SK-N-SH (cell line): ENCODE results near the gene PPP1CA. TPM values are rescaled to one million over a fixed set of nuclear protein-coding genes. Genes with fewer than 3 reads are reported as not detected.

Experiments
- CTCF ChIA-PET: fragments of 300-600, 350-600 bp; formaldehyde crosslinking; extraction: SDS; loops from one replicate; lab custom pipeline; 2021; lab: Yijun Ruan, JAX
- POLR2A ChIA-PET: fragments of 350-600 bp; sonication (Branson Sonifier 250); formaldehyde crosslinking; extraction: SDS; loops from one replicate; lab custom pipeline; 2020; ENCODE audit warnings: antibody characterized with exemption, inconsistent platforms; lab: Yijun Ruan, JAX
- DNase-seq: peaks from one replicate; pipeline ENCODE4 v3.0.0; 2012
- H2AFZ ChIP-seq: fragments of 200-600 bp; sonication (generic); 2 replicates; pipeline ENCODE4 v1.8.1; 2016; ENCODE audit warnings: antibody characterized with exemption, mild to moderate bottlenecking, low read depth
- H3F3A ChIP-seq: fragments of 200-600 bp; sonication (generic); replicated peaks from 2 replicates; pipeline ENCODE3; 2016; ENCODE audit warnings: antibody characterized with exemption, mild to moderate bottlenecking; ENCODE audit not compliant: insufficient read depth
- H3K27ac ChIP-seq, 2 experiments: fragments of 200-500 bp in 1 of 2; fragments of 200-600 bp in 1 of 2; sonication (Bioruptor generic) in 1 of 2; sonication (generic), shearing (Covaris generic) in 1 of 2; 2 replicates each; pipeline versions ENCODE4 v1.5.1 to v1.6.1; 2014 to 2016; ENCODE audit warnings: low read depth in 2 of 2, inconsistent platforms in 1 of 2, low read length in 1 of 2, mild to moderate bottlenecking in 1 of 2, mixed read lengths in 1 of 2
- H3K27me3 ChIP-seq: fragments of 200-600 bp; sonication (generic), shearing (Covaris generic); 2 replicates; pipeline ENCODE4 v1.6.1; 2016; ENCODE audit warnings: mixed run types; ENCODE audit not compliant: insufficient read depth
- H3K36me3 ChIP-seq, 2 experiments: fragments of 200-500 bp in 1 of 2; fragments of 200-600 bp in 1 of 2; sonication (Bioruptor generic) in 1 of 2; sonication (generic) in 1 of 2; replicated peaks in 1 of 2; 2 replicates each; pipeline versions ENCODE3 to v1.5.1; 2014 to 2016; ENCODE audit warnings: low read length in 1 of 2, mild to moderate bottlenecking in 1 of 2; ENCODE audit not compliant: insufficient read depth in 2 of 2, control insufficient read depth in 1 of 2
- H3K4me1 ChIP-seq, 2 experiments: fragments of 200-500 bp in 1 of 2; fragments of 200-600 bp in 1 of 2; sonication (Bioruptor generic) in 1 of 2; sonication (generic), shearing (Covaris generic) in 1 of 2; 2 replicates each; pipeline versions ENCODE4 v1.5.1 to v1.6.1; 2014 to 2016; ENCODE audit warnings: low read depth in 1 of 2, low read length in 1 of 2, mixed run types in 1 of 2; ENCODE audit not compliant: insufficient read depth in 2 of 2, control insufficient read depth in 1 of 2
- H3K4me2 ChIP-seq: fragments of 200-600 bp; sonication (generic), shearing (Covaris generic); 2 replicates; pipeline ENCODE4 v1.6.1; 2017; ENCODE audit warnings: mixed run types
- H3K4me3 ChIP-seq, 2 experiments: fragments of 200-500 bp in 1 of 2; fragments of 200-600 bp in 1 of 2; sonication (Bioruptor generic) in 1 of 2; sonication (generic), shearing (Covaris generic) in 1 of 2; 2 replicates each; pipeline versions ENCODE4 v1.5.1 to v1.8.1; 2014 to 2016; ENCODE audit warnings: low read depth in 2 of 2, inconsistent platforms in 1 of 2, low read length in 1 of 2, mild to moderate bottlenecking in 1 of 2, mixed read lengths in 1 of 2, moderate library complexity in 1 of 2
- H3K79me2 ChIP-seq: fragments of 200-600 bp; sonication (generic); 2 replicates; pipeline ENCODE4 v1.8.1; 2017; ENCODE audit warnings: mild to moderate bottlenecking; ENCODE audit not compliant: insufficient read depth
- H3K9ac ChIP-seq: fragments of 200-600 bp; sonication (generic); 2 replicates; pipeline ENCODE4 v1.6.1; 2017; ENCODE audit warnings: mixed run types
- H3K9me2 ChIP-seq: fragments of 200-600 bp; sonication (generic); 2 replicates; pipeline ENCODE4 v1.6.1; 2017; ENCODE audit warnings: mixed run types
- H3K9me3 ChIP-seq: fragments of 200-600 bp; sonication (generic); 2 replicates; pipeline ENCODE4 v1.6.1; 2017; ENCODE audit warnings: mixed run types, mild to moderate bottlenecking, moderate library complexity
- H4K20me1 ChIP-seq: fragments of 200-600 bp; sonication (generic); 2 replicates; pipeline ENCODE4 v1.6.1; 2017; ENCODE audit warnings: mild to moderate bottlenecking, mixed run types; ENCODE audit not compliant: insufficient read depth
- CHD2 ChIP-seq: fragments of 150-350 bp; IDR thresholded peaks from 2 replicates; pipeline ENCODE4 v1.6.1; 2018; ENCODE audit warnings: low read length; ENCODE audit not compliant: partially characterized antibody
- ELF1 ChIP-seq: IDR thresholded peaks from 2 replicates; pipeline ENCODE4 v1.4.0; 2012
- FOXM1 ChIP-seq: IDR thresholded peaks from 2 replicates; pipeline ENCODE4 v1.4.0; 2012; ENCODE audit warnings: low read depth, mild to moderate bottlenecking
- GABPA ChIP-seq: IDR thresholded peaks from 2 replicates; pipeline ENCODE4 v1.4.0; 2012; ENCODE audit warnings: low read depth, mild to moderate bottlenecking
- IRF3 ChIP-seq: fragments of 150-350 bp; IDR thresholded peaks from 2 replicates; pipeline ENCODE4 v1.6.1; 2016; ENCODE audit warnings: mild to moderate bottlenecking, low read depth, low read length
- JUND ChIP-seq: IDR thresholded peaks from 2 replicates; pipeline ENCODE4 v1.4.0; 2012
- MAX ChIP-seq: IDR thresholded peaks from 2 replicates; pipeline ENCODE4 v1.4.0; 2012; ENCODE audit warnings: low read depth
- MXI1 ChIP-seq: IDR thresholded peaks from 2 replicates; pipeline ENCODE4 v1.6.1; 2012; ENCODE audit warnings: mild to moderate bottlenecking, low read depth, low read length, improper control_type of control experiment
- POLR2AphosphoS5 ChIP-seq: IDR thresholded peaks from 2 replicates; pipeline ENCODE4 v1.6.1; 2012; ENCODE audit warnings: low read depth, low read length
- RAD21 ChIP-seq: IDR thresholded peaks from 2 replicates; pipeline ENCODE4 v1.6.1; 2012; ENCODE audit warnings: mild to moderate bottlenecking, low read length
- RFX5 ChIP-seq: IDR thresholded peaks from 2 replicates; pipeline ENCODE4 v1.6.1; 2012; ENCODE audit warnings: mild to moderate bottlenecking, improper control_type of control experiment, low read length
- SIN3A ChIP-seq: IDR thresholded peaks from 2 replicates; pipeline ENCODE4 v1.6.1; 2012; ENCODE audit warnings: low read depth, mild to moderate bottlenecking, low read length, moderate library complexity, borderline replicate concordance
- SMC3 ChIP-seq: IDR thresholded peaks from 2 replicates; pipeline ENCODE4 v1.6.1; 2012; ENCODE audit warnings: low read depth, low read length, improper control_type of control experiment
- TAF1 ChIP-seq: IDR thresholded peaks from 2 replicates; pipeline ENCODE4 v1.6.1; 2012; ENCODE audit warnings: low read depth, mild to moderate bottlenecking, low read length, moderate library complexity, borderline replicate concordance
- TEAD4 ChIP-seq: IDR thresholded peaks from 2 replicates; pipeline ENCODE4 v1.4.0; 2012; ENCODE audit warnings: mild to moderate bottlenecking, borderline replicate concordance; ENCODE audit not compliant: insufficient read depth
- YY1 ChIP-seq: IDR thresholded peaks from 2 replicates; pipeline ENCODE4 v1.4.0; 2012; ENCODE audit warnings: low read depth, mild to moderate bottlenecking
- ZBTB33 ChIP-seq: IDR thresholded peaks from 2 replicates; pipeline ENCODE4 v1.4.0; 2012; ENCODE audit warnings: low read depth, borderline replicate concordance
- WGBS: methylation state at CpG from one replicate; pipeline ENCODE4 v1.1.6; 2017; ENCODE audit warnings: low lambda C conversion rate; 5-methylcytosine and 5-hydroxymethylcytosine counted together
- polyA plus RNA-seq, 3 experiments: library from polyadenylated mRNA; depleted of rRNA; stranded (reverse); fragments of >200 nt; gene quantifications; 2 replicates each; pipeline ENCODE4 v1.2.3, GENCODE V29; 2012
- TF ChIP-seq, protein P1 (sequence below): fragments of 200-600 bp; sonication (generic); IDR thresholded peaks from 2 replicates; pipeline ENCODE4 v1.6.1; 2017; ENCODE audit warnings: antibody characterized with exemption, mild to moderate bottlenecking, moderate library complexity
- TF ChIP-seq, protein P2 (sequence below): IDR thresholded peaks from 2 replicates; pipeline ENCODE4; 2012

The PPP1CA gene
- polyA plus RNA-seq, 1 of the 3 experiments (the other 2 are of a cell fraction), result 261 TPM

GRCh38 chr11:67353317-67354074 is 48.2 kb downstream of the PPP1CA start, which contains the start of gene POLD4:
TSS of gene POLD4 (minus strand) at chr11:67353546. CDS start at chr11:67353399, 147 bp downstream.
- peaks cover 44 to 51% of the 10 kb centered on the region in 2 experiments; a peak in 3 of 4 replicates for H3K4me1 ChIP-seq
- H3K79me2 ChIP-seq, result peaks cover 21% of the 10 kb centered on the region
- peaks cover 3% of the 10 kb centered on the region; the same call in 1 of the 2 replicates for H4K20me1 ChIP-seq
- no peaks in the 10 kb centered on the region for H3K27me3 ChIP-seq
- TF ChIP-seq ELF1 (peak; percentile 66), MAX (no peak), IRF3 (0 out of 2 replicates have a peak, but pooled peaks have one; percentile 29), POLR2AphosphoS5 (peak; percentile 81), CHD2 (peak; percentile 94), MXI1 (no peak), TEAD4 (no peak), YY1 (peak; percentile 77), JUND (no peak), TAF1 (peak; percentile 54), SIN3A (no peak), GABPA (peak; percentile 51), SMC3 (no peak), FOXM1 (no peak), RAD21 (no peak), RFX5 (peak; percentile 39; the same call in 1 of the 2 replicates), ZBTB33 (peak; percentile 64; the same call in 1 of the 2 replicates)
- TF ChIP-seq, protein P1, sequence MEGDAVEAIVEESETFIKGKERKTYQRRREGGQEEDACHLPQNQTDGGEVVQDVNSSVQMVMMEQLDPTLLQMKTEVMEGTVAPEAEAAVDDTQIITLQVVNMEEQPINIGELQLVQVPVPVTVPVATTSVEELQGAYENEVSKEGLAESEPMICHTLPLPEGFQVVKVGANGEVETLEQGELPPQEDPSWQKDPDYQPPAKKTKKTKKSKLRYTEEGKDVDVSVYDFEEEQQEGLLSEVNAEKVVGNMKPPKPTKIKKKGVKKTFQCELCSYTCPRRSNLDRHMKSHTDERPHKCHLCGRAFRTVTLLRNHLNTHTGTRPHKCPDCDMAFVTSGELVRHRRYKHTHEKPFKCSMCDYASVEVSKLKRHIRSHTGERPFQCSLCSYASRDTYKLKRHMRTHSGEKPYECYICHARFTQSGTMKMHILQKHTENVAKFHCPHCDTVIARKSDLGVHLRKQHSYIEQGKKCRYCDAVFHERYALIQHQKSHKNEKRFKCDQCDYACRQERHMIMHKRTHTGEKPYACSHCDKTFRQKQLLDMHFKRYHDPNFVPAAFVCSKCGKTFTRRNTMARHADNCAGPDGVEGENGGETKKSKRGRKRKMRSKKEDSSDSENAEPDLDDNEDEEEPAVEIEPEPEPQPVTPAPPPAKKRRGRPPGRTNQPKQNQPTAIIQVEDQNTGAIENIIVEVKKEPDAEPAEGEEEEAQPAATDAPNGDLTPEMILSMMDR, result no peak
- TF ChIP-seq, protein P2, sequence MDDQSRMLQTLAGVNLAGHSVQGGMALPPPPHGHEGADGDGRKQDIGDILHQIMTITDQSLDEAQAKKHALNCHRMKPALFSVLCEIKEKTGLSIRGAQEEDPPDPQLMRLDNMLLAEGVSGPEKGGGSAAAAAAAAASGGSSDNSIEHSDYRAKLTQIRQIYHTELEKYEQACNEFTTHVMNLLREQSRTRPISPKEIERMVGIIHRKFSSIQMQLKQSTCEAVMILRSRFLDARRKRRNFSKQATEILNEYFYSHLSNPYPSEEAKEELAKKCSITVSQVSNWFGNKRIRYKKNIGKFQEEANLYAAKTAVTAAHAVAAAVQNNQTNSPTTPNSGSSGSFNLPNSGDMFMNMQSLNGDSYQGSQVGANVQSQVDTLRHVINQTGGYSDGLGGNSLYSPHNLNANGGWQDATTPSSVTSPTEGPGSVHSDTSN, result no peak
- DNase-seq, result peak; percentile 97
- peak within 1 kb of the TSS; percentile 66 to 76 for H3K4me3 ChIP-seq
- no peaks in the 10 kb centered on the region for H3K36me3 ChIP-seq
- peak within 1 kb of the TSS; percentile 85 for H3K4me2 ChIP-seq
- 3% methylated on average over 20 of the region's 37 CpGs for WGBS
- ChIA-PET CTCF (interaction anchor here (0.9 to 20.0 kb wide), 8 partner anchors 8 to 91 kb away, joined by 3 to 955 read pairs (median 7); partner anchors contain the start of genes ANKRD13D and CLCF1), POLR2A (interaction anchor here (0.6 to 3.2 kb wide), 7 partner anchors 17 to 55 kb away, joined by 3 to 9 read pairs (median 5); partner anchors contain the start of genes PPP1CA and RAD9A)
- H3K9me3 ChIP-seq, result no peaks in the 10 kb centered on the region
- H3K9ac ChIP-seq, result peak within 1 kb of the TSS; percentile 91
- H3K9me2 ChIP-seq, result no peaks in the 10 kb centered on the region
- H3F3A ChIP-seq, result peaks cover 48% of the 10 kb centered on the region
- peak within 1 kb of the TSS; percentile 62; the same call in 1 of the 2 replicates for H2AFZ ChIP-seq
- H3K27ac ChIP-seq, result peak within 1 kb of the TSS; percentile 92 to 99
